ENCODE measurements around the gene FLOT1. TPM values are rescaled to one million over a fixed set of nuclear protein-coding genes. Genes with fewer than 3 reads are reported as not detected.
A peak's percentile ranks its signal among the peaks of the same experiment; 100 is the strongest.

FLOT1 gene
- total and polyA plus RNA-seq, 2 donors (not counting 3 experiments of a cell fraction or from before 2014, with no cell fraction given) = 141 to 154 TPM

DNA sequence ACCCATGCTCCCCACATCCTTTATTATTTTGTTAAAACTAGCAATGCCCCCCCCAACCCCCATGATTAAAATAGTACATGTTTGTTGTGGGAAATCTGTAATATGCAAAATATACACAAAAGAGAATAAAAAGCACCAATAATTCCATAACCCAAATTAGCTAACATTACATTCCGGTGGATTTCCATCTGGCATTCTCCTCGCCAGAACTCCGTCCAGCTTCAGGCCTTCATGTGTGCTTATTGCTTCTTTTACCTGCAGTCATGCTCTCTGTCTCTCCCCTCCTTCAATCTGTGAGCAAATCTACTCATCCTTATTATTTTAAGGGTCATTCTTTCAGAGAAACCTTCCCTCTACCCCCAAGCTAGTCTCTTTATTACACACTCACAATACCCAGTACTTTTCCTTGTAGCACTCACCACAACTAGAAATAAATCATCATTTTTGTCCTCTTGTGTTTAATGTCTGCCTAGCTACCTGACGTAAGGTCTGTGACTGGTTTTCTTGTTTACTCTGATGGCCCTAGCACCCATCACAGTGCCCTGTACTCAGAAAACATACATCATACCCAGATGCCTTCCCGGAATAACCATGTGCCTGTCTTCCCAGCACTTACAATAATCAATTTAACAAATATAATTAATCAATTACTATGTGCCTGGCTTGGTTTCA is 27.5 kb upstream of the FLOT1 start:
- intact Hi-C loops (cut with micrococcal nuclease) (loop anchor here (1.0 kb wide), 5 partner anchors 11 to 44 kb away; no protein-coding TSS in a partner anchor), dilution Hi-C loops (cut with MboI; ENCODE audit: extremely low pct_ligation_motif_present, low sequenced_read_pairs) (no loop called here)
- POLR2A ChIA-PET = interaction anchor here (1.3 to 2.1 kb wide), 2 partner anchors 10 to 25 kb away, joined by 5 to 11 read pairs; partner anchors contain the start of gene IER3
- TF ChIP-seq FOS (IDR thresholded peaks at IDR 0.05; ENCODE audit: borderline replicate concordance, insufficient read depth, low read length) = no peak
- TF ChIP-seq POLR2A (IDR thresholded peaks at IDR 0.05; ENCODE audit: low read depth, low read length) = peak; percentile 4
- FAIRE-seq = no peak
- no peak overlapping the region for H3K4me3 ChIP-seq (replicated peaks in 1 of 3; ENCODE audit: insufficient read depth in 1 of 3, low read depth in 1 of 3, low read length in 3 of 3)
- peak overlapping the region; percentile 96 for H3K27ac ChIP-seq (ENCODE audit: insufficient read depth, low read depth, low read length)
- no peaks in the 10 kb centered on the region for H3K36me3 ChIP-seq (ENCODE audit: control insufficient read depth in 2 of 2, extremely low read depth in 1 of 2, insufficient read depth in 2 of 2, low read length in 2 of 2)
- peaks cover 25% of the 10 kb centered on the region for H3K4me1 ChIP-seq (ENCODE audit: control insufficient read depth, extremely low read depth, insufficient read depth, low read length)
- no peaks in the 10 kb centered on the region for H3K9me3 ChIP-seq (replicated peaks; ENCODE audit: control insufficient read depth, insufficient read depth, low read length)
- peak overlapping the region; percentile 88 for H3K9ac ChIP-seq (replicated peaks; ENCODE audit: extremely low read depth, insufficient read depth, low read length)
- BruUV-seq (replicated peaks) = no TSS peak
- H3K79me2 ChIP-seq (ENCODE audit: control insufficient read depth, insufficient read depth, low read length) = no peaks in the 10 kb centered on the region
- CTCF ChIA-PET = interaction anchor here (0.8 to 2.5 kb wide), 16 partner anchors 12 to 317 kb away, joined by 3 to 14 read pairs (median 3); partner anchors contain the start of gene GTF2H4
- H2AFZ ChIP-seq (ENCODE audit: low read depth, low read length) = peak overlapping the region; percentile 67
- H3K4me2 ChIP-seq (ENCODE audit: insufficient read depth, low read length) = peak overlapping the region; percentile 70
- no peaks in the 10 kb centered on the region for H3K27me3 ChIP-seq (ENCODE audit: control insufficient read depth in 2 of 2, insufficient read depth in 2 of 2, low read length in 2 of 2)
- no peaks in the 10 kb centered on the region for H4K20me1 ChIP-seq (replicated peaks; ENCODE audit: control insufficient read depth, extremely low read depth, insufficient read depth, low read length)
- H3K9me1 ChIP-seq (replicated peaks; ENCODE audit: control insufficient read depth, extremely low read depth, insufficient read depth, low read length) = no peaks in the 10 kb centered on the region
- no peak for DNase-seq (ENCODE audit: low read depth, low spot score)

DNA sequence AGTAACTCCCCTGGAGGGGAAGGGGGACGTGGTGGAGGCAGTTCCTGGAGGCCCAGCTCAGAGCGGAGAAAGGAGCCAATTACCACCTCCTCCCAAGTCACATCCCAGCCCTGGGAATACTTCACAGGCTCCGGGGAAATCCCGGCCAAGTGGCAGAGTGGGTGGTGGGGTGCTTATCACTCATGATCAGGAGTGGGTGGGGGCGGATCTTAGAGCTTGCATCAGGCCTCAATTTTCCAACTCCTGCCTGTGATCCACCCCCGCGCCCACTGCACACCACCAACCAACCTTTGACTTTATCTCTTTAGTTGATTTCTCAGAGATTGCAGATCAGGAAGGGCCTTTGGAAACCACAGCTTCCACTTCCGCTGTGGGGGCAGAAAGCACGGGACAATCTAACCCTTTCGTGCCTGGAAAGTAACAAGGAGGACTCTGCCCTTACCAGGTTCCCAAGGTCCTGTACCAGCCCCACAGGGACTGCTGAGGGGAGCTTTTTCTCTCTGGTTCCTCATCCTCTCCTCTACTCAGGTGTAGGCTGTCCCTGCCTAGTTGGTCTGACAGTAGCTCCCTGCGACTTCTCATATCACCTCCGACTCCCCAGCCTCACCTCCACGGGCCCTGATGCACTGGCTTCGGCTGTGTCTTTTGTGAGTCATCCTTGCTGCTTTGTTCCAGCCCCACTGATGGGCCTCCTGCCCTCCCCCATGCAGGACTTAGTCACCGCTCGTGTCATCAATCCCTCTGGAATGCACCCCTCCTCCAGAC is 26.8 kb upstream of the FLOT1 start:
- H3K9ac ChIP-seq (replicated peaks; ENCODE audit: extremely low read depth, insufficient read depth, low read length) = peak overlapping the region; percentile 88
- DNase-seq (ENCODE audit: low read depth, low spot score) = peak; percentile 94
- peak overlapping the region; percentile 96 for H3K27ac ChIP-seq (ENCODE audit: insufficient read depth, low read depth, low read length)
- peak overlapping the region in 1 of 3 experiments; percentile 35 for H3K4me3 ChIP-seq (replicated peaks in 1 of 3; ENCODE audit: insufficient read depth in 1 of 3, low read depth in 1 of 3, low read length in 3 of 3)
- no peaks in the 10 kb centered on the region for H3K9me1 ChIP-seq (replicated peaks; ENCODE audit: control insufficient read depth, extremely low read depth, insufficient read depth, low read length)
- H3K4me1 ChIP-seq (ENCODE audit: control insufficient read depth, extremely low read depth, insufficient read depth, low read length) = peaks cover 29% of the 10 kb centered on the region
- H3K36me3 ChIP-seq (ENCODE audit: control insufficient read depth in 2 of 2, extremely low read depth in 1 of 2, insufficient read depth in 2 of 2, low read length in 2 of 2) = no peaks in the 10 kb centered on the region
- no peak overlapping the region for H2AFZ ChIP-seq (ENCODE audit: low read depth, low read length)
- no peaks in the 10 kb centered on the region for H3K27me3 ChIP-seq (ENCODE audit: control insufficient read depth in 2 of 2, insufficient read depth in 2 of 2, low read length in 2 of 2)
- TF ChIP-seq POLR2AphosphoS5 (IDR thresholded peaks at IDR 0.05; ENCODE audit: insufficient read depth, low read depth, low read length) = peak; percentile 85
- TF ChIP-seq POLR2A (IDR thresholded peaks at IDR 0.05; ENCODE audit: low read depth, low read length) = peak; percentile 63
- peak; percentile 97 for TF ChIP-seq GATA2 (IDR thresholded peaks at IDR 0.05; ENCODE audit: insufficient read depth, insufficient read length, low read depth, low read length)
- no peak for TF ChIP-seq MYC (IDR thresholded peaks at IDR 0.05; ENCODE audit: low read depth, low read length)
- TF ChIP-seq CTCF (IDR thresholded peaks at IDR 0.05; ENCODE audit: extremely low read depth in 1 of 2, insufficient read depth in 1 of 2, low read depth in 1 of 2, low read length in 2 of 2) = no peak
- peak; percentile 100 for TF ChIP-seq FOS (IDR thresholded peaks at IDR 0.05; ENCODE audit: borderline replicate concordance, insufficient read depth, low read length)
- TF ChIP-seq, protein P1, sequence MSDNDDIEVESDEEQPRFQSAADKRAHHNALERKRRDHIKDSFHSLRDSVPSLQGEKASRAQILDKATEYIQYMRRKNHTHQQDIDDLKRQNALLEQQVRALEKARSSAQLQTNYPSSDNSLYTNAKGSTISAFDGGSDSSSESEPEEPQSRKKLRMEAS (IDR thresholded peaks at IDR 0.05; ENCODE audit: insufficient read depth, insufficient read length) = no peak
- peak; percentile 88 for TF ChIP-seq JUN (IDR thresholded peaks at IDR 0.05; ENCODE audit: borderline replicate concordance, insufficient read depth, insufficient read length, low read depth)
- TF ChIP-seq EZH2 (IDR thresholded peaks at IDR 0.05; ENCODE audit: borderline replicate concordance, low read depth, low read length, severe bottlenecking) = no peak
- ChIA-PET POLR2A (interaction anchor here (0.6 to 2.1 kb wide), 5 partner anchors 10 to 55 kb away, joined by 3 to 11 read pairs (median 5); partner anchors contain the start of gene IER3), CTCF (interaction anchor here (0.8 to 2.5 kb wide), 18 partner anchors 10 to 318 kb away, joined by 3 to 14 read pairs (median 4); partner anchors contain the start of genes GTF2H4 and IER3)
- intact Hi-C loops (cut with micrococcal nuclease) (loop anchor here (1.0 kb wide), 5 partner anchors 10 to 45 kb away; no protein-coding TSS in a partner anchor), dilution Hi-C loops (cut with MboI; ENCODE audit: extremely low pct_ligation_motif_present, low sequenced_read_pairs) (no loop called here)
- no peaks in the 10 kb centered on the region for H4K20me1 ChIP-seq (replicated peaks; ENCODE audit: control insufficient read depth, extremely low read depth, insufficient read depth, low read length)
- TSS peak; percentile 89 for BruUV-seq (replicated peaks)
- H3K4me2 ChIP-seq (ENCODE audit: insufficient read depth, low read length) = peak overlapping the region; percentile 70
- peak; percentile 97 for FAIRE-seq
- H3K79me2 ChIP-seq (ENCODE audit: control insufficient read depth, insufficient read depth, low read length) = no peaks in the 10 kb centered on the region
- no peaks in the 10 kb centered on the region for H3K9me3 ChIP-seq (replicated peaks; ENCODE audit: control insufficient read depth, insufficient read depth, low read length)
